ENCODE results near the gene COL4A2.
A peak's percentile ranks its signal among the peaks of the same experiment; 100 is the strongest.

Gene COL4A2

GRCh38 chr13:110536006-110536693 lies 229.1 kb downstream of the COL4A2 start:
- TF ChIP-seq, protein P1, sequence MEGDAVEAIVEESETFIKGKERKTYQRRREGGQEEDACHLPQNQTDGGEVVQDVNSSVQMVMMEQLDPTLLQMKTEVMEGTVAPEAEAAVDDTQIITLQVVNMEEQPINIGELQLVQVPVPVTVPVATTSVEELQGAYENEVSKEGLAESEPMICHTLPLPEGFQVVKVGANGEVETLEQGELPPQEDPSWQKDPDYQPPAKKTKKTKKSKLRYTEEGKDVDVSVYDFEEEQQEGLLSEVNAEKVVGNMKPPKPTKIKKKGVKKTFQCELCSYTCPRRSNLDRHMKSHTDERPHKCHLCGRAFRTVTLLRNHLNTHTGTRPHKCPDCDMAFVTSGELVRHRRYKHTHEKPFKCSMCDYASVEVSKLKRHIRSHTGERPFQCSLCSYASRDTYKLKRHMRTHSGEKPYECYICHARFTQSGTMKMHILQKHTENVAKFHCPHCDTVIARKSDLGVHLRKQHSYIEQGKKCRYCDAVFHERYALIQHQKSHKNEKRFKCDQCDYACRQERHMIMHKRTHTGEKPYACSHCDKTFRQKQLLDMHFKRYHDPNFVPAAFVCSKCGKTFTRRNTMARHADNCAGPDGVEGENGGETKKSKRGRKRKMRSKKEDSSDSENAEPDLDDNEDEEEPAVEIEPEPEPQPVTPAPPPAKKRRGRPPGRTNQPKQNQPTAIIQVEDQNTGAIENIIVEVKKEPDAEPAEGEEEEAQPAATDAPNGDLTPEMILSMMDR (conservative IDR thresholded peaks at IDR 0.05; ENCODE audit: control insufficient read depth, insufficient read depth, low read depth, low read length), result no peak
- DNase-seq (ENCODE audit: low read depth), result no peak
- no peak overlapping the region for H3K4me3 ChIP-seq (ENCODE audit: control insufficient read depth, low read depth, low read length)

DNA sequence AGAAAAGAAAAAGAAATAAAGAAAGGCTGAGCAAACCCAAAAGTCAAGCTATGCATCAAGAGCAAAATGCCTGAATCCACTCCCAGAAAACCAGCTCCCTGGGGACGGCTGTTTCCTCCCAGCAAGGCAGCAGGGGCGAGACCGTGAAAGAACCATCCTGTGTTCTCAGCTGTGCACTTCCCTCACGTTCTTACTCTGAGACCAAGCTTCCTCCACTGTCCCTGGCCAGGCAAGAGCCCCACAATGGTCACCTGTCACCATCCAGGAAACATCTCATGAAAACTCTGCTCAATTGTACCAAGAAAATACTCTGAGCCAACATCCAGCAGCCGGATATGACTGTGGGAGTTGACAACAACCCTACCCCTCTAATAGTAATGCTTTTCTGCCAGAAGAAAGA lies 231.5 kb downstream of the COL4A2 start:
- TF ChIP-seq, protein P1 (conservative IDR thresholded peaks at IDR 0.05; ENCODE audit: control insufficient read depth, insufficient read depth, low read depth, low read length), result no peak
- DNase-seq (ENCODE audit: low read depth), result peak; percentile 27
- no peak overlapping the region for H3K4me3 ChIP-seq (ENCODE audit: control insufficient read depth, low read depth, low read length)

GRCh38 chr13:110539894-110540293 lies 232.8 kb downstream of the COL4A2 start:
- no peak for DNase-seq (ENCODE audit: low read depth)
- TF ChIP-seq, protein P1 (conservative IDR thresholded peaks at IDR 0.05; ENCODE audit: control insufficient read depth, insufficient read depth, low read depth, low read length), result no peak
- no peak overlapping the region for H3K4me3 ChIP-seq (ENCODE audit: control insufficient read depth, low read depth, low read length)

DNA sequence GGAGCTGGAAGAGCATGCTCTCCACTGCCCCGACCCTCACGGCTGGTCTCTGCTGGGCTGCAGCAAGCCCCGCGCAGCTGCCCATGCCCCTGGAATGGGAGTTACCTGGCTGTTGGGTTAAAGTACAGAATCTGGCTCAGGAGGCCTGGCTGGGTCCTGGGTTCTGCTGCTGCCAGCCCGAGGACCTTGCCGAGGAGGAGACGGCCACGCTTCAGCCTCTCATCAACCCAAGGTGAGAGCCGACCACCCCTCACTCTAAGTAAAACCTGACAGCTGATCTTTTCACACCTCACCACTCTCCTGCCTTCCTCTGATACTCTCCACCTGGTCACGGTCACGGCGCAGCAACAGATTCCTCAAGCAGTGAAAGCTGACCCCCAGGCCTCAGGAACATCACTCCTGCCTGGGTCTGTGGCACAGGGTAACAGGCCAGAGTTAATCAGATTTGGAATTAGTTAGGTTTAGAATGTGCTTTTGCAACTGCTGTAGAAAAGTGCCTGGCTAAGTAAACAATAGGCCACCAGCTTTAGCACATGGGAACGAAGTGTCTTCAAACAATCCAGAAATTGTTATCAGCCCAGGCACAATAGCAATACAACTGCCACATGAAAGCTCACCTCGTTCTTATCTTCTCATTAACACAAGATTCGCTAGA lies 233.9 kb downstream of the COL4A2 start:
- no peak overlapping the region for H3K4me3 ChIP-seq (ENCODE audit: control insufficient read depth, low read depth, low read length)
- TF ChIP-seq, protein P1 (conservative IDR thresholded peaks at IDR 0.05; ENCODE audit: control insufficient read depth, insufficient read depth, low read depth, low read length), result no peak
- no peak for DNase-seq (ENCODE audit: low read depth)

DNA sequence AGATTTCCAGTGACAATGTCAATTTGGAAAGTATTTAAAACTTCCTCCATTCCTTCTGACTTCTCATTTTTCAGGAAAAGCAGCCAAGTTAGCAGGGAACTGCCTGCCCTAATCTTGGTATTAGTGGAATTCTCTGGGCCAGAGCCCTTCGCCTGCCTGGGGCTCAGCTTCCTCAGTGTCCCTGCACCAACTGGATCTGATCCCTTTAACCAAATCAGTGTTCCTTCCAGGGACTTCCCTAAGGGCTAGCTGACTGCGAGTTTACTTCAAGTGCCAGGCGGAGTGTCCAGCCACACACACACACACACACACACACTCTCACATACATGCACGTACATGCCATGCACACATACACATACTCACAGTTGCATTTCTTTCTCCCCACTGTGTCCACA lies 234.4 kb downstream of the COL4A2 start:
- no peak for DNase-seq (ENCODE audit: low read depth)
- H3K4me3 ChIP-seq (ENCODE audit: control insufficient read depth, low read depth, low read length), result no peak overlapping the region
- TF ChIP-seq, protein P1 (conservative IDR thresholded peaks at IDR 0.05; ENCODE audit: control insufficient read depth, insufficient read depth, low read depth, low read length), result no peak

GRCh38 chr13:110542169-110542796 lies 235.2 kb downstream of the COL4A2 start:
- H3K4me3 ChIP-seq (ENCODE audit: control insufficient read depth, low read depth, low read length), result no peak overlapping the region
- TF ChIP-seq, protein P1 (conservative IDR thresholded peaks at IDR 0.05; ENCODE audit: control insufficient read depth, insufficient read depth, low read depth, low read length), result no peak
- no peak for DNase-seq (ENCODE audit: low read depth)
